ENCODE results near the gene HAGH. TPM values are rescaled to one million over a fixed set of nuclear protein-coding genes. Genes with fewer than 3 reads are reported as not detected.

HAGH gene
- polyA plus RNA-seq, 2 donors, result 41.1 to 57.9 TPM

DNA sequence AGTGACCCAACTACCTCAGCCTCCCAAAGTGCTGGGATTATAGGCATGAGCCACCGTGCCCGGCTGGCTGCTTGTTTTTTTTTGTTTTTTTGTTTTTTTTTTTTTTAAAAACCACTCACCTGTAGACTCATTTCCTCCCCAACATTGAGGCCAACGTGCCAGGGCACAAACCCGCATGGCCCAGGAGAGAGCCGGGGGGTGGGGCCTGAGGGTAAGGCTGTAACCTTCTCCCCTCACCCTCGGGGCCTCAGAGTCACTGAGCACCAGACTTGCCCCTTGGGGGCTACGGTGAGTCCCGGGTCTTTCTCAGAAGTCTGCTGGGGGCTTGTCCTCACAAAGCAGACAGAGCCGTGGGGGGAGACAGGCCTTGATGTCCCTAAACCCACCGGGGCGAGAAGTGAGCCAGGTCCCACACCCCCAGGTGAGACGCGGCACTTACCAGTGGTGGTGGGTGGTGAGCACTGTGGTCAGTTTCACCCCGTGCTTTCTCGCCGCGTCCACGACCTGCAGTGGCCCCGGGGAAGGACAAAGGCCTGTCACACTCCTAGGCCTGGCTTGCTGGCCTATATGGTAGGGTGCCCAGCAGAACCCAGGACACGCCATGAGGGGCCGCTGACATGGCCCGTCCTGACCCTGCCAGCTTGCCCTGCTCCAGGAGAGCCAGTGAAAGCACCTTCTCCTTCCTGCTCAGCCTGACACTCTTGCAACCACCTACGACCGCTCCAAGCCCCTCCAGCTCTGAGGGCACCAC, 4.6 kb downstream of the HAGH start:
- Histone ChIP-seq H3K4me1 (ENCODE audit: control insufficient read depth in 2 of 2, insufficient read depth in 2 of 2, low read length in 1 of 2) (peaks cover 0 to 11% of the 10 kb centered on the region in 2 donors), H3K27ac (ENCODE audit: low read depth in 2 of 2, low read length in 1 of 2) (no peak overlapping the region), H3K9me3 (ENCODE audit: control insufficient read depth in 2 of 2, insufficient read depth in 1 of 2, low read depth in 1 of 2, low read length in 1 of 2) (no peaks in the 10 kb centered on the region), H3K36me3 (ENCODE audit: control insufficient read depth in 2 of 2, insufficient read depth in 2 of 2, low read length in 1 of 2) (peaks cover 0 to 44% of the 10 kb centered on the region in 2 donors), H3K4me3 (ENCODE audit: low read depth in 1 of 2, low read length in 2 of 2) (no peak overlapping the region), H3K27me3 (ENCODE audit: control insufficient read depth in 1 of 2, insufficient read depth in 2 of 2, low read length in 2 of 2) (no peaks in the 10 kb centered on the region)
- 89 to 90% methylated on average over 22 to 24 of the region's 24 CpGs for WGBS, 2 donors

GRCh38 chr16:1820946-1821290, 5.7 kb downstream of the HAGH start:
- no peaks in the 10 kb centered on the region for H3K27me3 ChIP-seq (ENCODE audit: control insufficient read depth in 1 of 2, insufficient read depth in 2 of 2, low read length in 2 of 2)
- no peaks in the 10 kb centered on the region for H3K9me3 ChIP-seq (ENCODE audit: control insufficient read depth in 2 of 2, insufficient read depth in 1 of 2, low read depth in 1 of 2, low read length in 1 of 2)
- no peak overlapping the region for H3K27ac ChIP-seq (ENCODE audit: low read depth in 2 of 2, low read length in 1 of 2)
- H3K4me3 ChIP-seq (ENCODE audit: low read depth in 1 of 2, low read length in 2 of 2), result no peak overlapping the region
- 91 to 92% methylated on average over 12 of the region's 12 CpGs for WGBS, 2 donors
- peaks cover 0 to 53% of the 10 kb centered on the region in 2 donors for H3K36me3 ChIP-seq (ENCODE audit: control insufficient read depth in 2 of 2, insufficient read depth in 2 of 2, low read length in 1 of 2)
- H3K4me1 ChIP-seq (ENCODE audit: control insufficient read depth in 2 of 2, insufficient read depth in 2 of 2, low read length in 1 of 2), result peaks cover 0 to 9% of the 10 kb centered on the region in 2 donors

GRCh38 chr16:1820096-1820945, 6.3 kb downstream of the HAGH start:
- WGBS, 2 donors, result 85 to 90% methylated on average over 25 of the region's 25 CpGs

DNA sequence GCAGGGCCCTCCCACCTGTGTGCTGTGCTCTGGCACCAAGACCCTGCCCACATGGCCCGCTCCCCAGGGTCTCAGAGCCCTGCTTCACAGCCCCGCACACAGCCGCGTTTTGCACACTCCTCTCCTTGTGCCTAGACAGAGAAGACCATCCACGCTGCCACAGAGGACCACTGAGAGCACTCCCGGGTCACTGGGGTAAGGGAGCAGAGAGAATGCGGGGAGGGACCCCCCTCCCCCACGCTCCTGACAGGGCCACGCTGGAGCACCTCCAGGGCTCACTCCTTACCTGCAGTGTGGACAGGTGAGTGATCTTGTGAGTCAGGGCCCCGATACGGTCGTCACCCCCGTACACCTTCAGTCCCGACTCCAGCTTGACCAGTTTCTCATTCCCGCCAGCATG, 7.0 kb downstream of the HAGH start:
- H3K4me3 ChIP-seq (ENCODE audit: low read depth in 1 of 2, low read length in 2 of 2), result no peak overlapping the region
- no peaks in the 10 kb centered on the region for H3K4me1 ChIP-seq (ENCODE audit: control insufficient read depth in 2 of 2, insufficient read depth in 2 of 2, low read length in 1 of 2)
- no peaks in the 10 kb centered on the region for H3K27me3 ChIP-seq (ENCODE audit: control insufficient read depth in 1 of 2, insufficient read depth in 2 of 2, low read length in 2 of 2)
- WGBS, 2 donors, result 95% methylated on average over 15 of the region's 15 CpGs
- no peak overlapping the region for H3K27ac ChIP-seq (ENCODE audit: low read depth in 2 of 2, low read length in 1 of 2)
- H3K36me3 ChIP-seq (ENCODE audit: control insufficient read depth in 2 of 2, insufficient read depth in 2 of 2, low read length in 1 of 2), result peaks cover 0 to 56% of the 10 kb centered on the region in 2 donors
- no peaks in the 10 kb centered on the region for H3K9me3 ChIP-seq (ENCODE audit: control insufficient read depth in 2 of 2, insufficient read depth in 1 of 2, low read depth in 1 of 2, low read length in 1 of 2)

More at GRCh38 chr16:1820096-1820945, 6.3 kb downstream of the HAGH start:
- Histone ChIP-seq H3K9me3 (ENCODE audit: control insufficient read depth in 2 of 2, insufficient read depth in 1 of 2, low read depth in 1 of 2, low read length in 1 of 2) (no peaks in the 10 kb centered on the region), H3K36me3 (ENCODE audit: control insufficient read depth in 2 of 2, insufficient read depth in 2 of 2, low read length in 1 of 2) (peaks cover 0 to 55% of the 10 kb centered on the region in 2 donors), H3K4me1 (ENCODE audit: control insufficient read depth in 2 of 2, insufficient read depth in 2 of 2, low read length in 1 of 2) (peaks cover 0 to 3% of the 10 kb centered on the region in 2 donors), H3K27ac (ENCODE audit: low read depth in 2 of 2, low read length in 1 of 2) (no peak overlapping the region), H3K27me3 (ENCODE audit: control insufficient read depth in 1 of 2, insufficient read depth in 2 of 2, low read length in 2 of 2) (no peaks in the 10 kb centered on the region), H3K4me3 (ENCODE audit: low read depth in 1 of 2, low read length in 2 of 2) (no peak overlapping the region)

DNA sequence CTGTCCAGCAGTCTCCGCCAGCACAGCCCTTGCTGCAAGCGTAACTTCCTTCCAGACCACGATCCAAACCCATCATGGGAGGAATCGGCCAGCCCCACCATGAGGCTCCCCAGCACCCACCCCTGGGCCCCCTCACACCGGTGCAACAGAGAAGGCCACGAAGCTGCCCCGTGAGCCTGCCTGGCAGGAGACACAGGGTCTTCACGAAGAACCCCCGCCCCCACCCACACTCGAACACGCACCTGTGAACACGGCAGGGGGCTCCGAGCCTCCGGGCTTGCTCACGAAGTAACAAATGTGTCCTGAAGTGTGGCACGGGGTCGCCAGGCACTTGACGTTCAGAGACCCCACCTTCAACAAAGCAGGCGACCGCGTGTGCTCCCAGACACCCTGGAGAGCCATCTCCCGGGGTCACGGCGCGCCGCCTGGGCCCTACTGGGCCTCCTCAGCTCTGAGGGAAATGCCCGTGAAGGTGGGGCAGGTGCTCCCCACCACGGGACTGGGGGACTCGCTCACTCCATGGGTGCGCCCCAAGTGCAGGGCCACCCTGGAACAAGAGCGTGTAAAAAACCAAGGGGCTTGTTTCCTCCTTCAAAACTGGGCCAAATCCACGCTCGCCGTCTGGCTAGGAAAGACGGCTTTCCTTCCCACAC, 7.6 kb downstream of the HAGH start:
- no peak overlapping the region for H3K4me3 ChIP-seq (ENCODE audit: low read depth in 1 of 2, low read length in 2 of 2)
- no peaks in the 10 kb centered on the region for H3K9me3 ChIP-seq (ENCODE audit: control insufficient read depth in 2 of 2, insufficient read depth in 1 of 2, low read depth in 1 of 2, low read length in 1 of 2)
- peaks cover 0 to 56% of the 10 kb centered on the region in 2 donors for H3K36me3 ChIP-seq (ENCODE audit: control insufficient read depth in 2 of 2, insufficient read depth in 2 of 2, low read length in 1 of 2)
- H3K4me1 ChIP-seq (ENCODE audit: control insufficient read depth in 2 of 2, insufficient read depth in 2 of 2, low read length in 1 of 2), result no peaks in the 10 kb centered on the region
- 94 to 96% methylated on average over 35 of the region's 35 CpGs for WGBS, 2 donors
- no peak overlapping the region for H3K27ac ChIP-seq (ENCODE audit: low read depth in 2 of 2, low read length in 1 of 2)
- H3K27me3 ChIP-seq (ENCODE audit: control insufficient read depth in 1 of 2, insufficient read depth in 2 of 2, low read length in 2 of 2), result no peaks in the 10 kb centered on the region

- H3K4me1 ChIP-seq (ENCODE audit: control insufficient read depth in 2 of 2, insufficient read depth in 2 of 2, low read length in 1 of 2), result no peaks in the 10 kb centered on the region
- H3K27me3 ChIP-seq (ENCODE audit: control insufficient read depth in 1 of 2, insufficient read depth in 2 of 2, low read length in 2 of 2), result no peaks in the 10 kb centered on the region
- 96 to 97% methylated on average over 25 to 27 of the region's 27 CpGs for WGBS, 2 donors
- no peak overlapping the region for H3K27ac ChIP-seq (ENCODE audit: low read depth in 2 of 2, low read length in 1 of 2)
- no peaks in the 10 kb centered on the region for H3K9me3 ChIP-seq (ENCODE audit: control insufficient read depth in 2 of 2, insufficient read depth in 1 of 2, low read depth in 1 of 2, low read length in 1 of 2)
- H3K4me3 ChIP-seq (ENCODE audit: low read depth in 1 of 2, low read length in 2 of 2), result no peak overlapping the region
- peaks cover 0 to 54% of the 10 kb centered on the region in 2 donors for H3K36me3 ChIP-seq (ENCODE audit: control insufficient read depth in 2 of 2, insufficient read depth in 2 of 2, low read length in 1 of 2)
Measured at GRCh38 chr16:1818204-1818872, 8.3 kb downstream of the HAGH start.

GRCh38 chr16:1817716-1818115, 8.9 kb downstream of the HAGH start:
- no peaks in the 10 kb centered on the region for H3K9me3 ChIP-seq (ENCODE audit: control insufficient read depth in 2 of 2, insufficient read depth in 1 of 2, low read depth in 1 of 2, low read length in 1 of 2)
- H3K27me3 ChIP-seq (ENCODE audit: control insufficient read depth in 1 of 2, insufficient read depth in 2 of 2, low read length in 2 of 2), result no peaks in the 10 kb centered on the region
- H3K4me3 ChIP-seq (ENCODE audit: low read depth in 1 of 2, low read length in 2 of 2), result no peak overlapping the region
- H3K4me1 ChIP-seq (ENCODE audit: control insufficient read depth in 2 of 2, insufficient read depth in 2 of 2, low read length in 1 of 2), result no peaks in the 10 kb centered on the region
- peaks cover 0 to 52% of the 10 kb centered on the region in 2 donors for H3K36me3 ChIP-seq (ENCODE audit: control insufficient read depth in 2 of 2, insufficient read depth in 2 of 2, low read length in 1 of 2)
- 92 to 94% methylated on average over 17 of the region's 17 CpGs for WGBS, 2 donors
- no peak overlapping the region for H3K27ac ChIP-seq (ENCODE audit: low read depth in 2 of 2, low read length in 1 of 2)

GRCh38 chr16:1817276-1817589, 9.4 kb downstream of the HAGH start:
- Histone ChIP-seq H3K27ac (ENCODE audit: low read depth in 2 of 2, low read length in 1 of 2) (no peak overlapping the region), H3K36me3 (ENCODE audit: control insufficient read depth in 2 of 2, insufficient read depth in 2 of 2, low read length in 1 of 2) (peaks cover 0 to 48% of the 10 kb centered on the region in 2 donors), H3K4me3 (ENCODE audit: low read depth in 1 of 2, low read length in 2 of 2) (no peak overlapping the region), H3K27me3 (ENCODE audit: control insufficient read depth in 1 of 2, insufficient read depth in 2 of 2, low read length in 2 of 2) (no peaks in the 10 kb centered on the region), H3K4me1 (ENCODE audit: control insufficient read depth in 2 of 2, insufficient read depth in 2 of 2, low read length in 1 of 2) (no peaks in the 10 kb centered on the region), H3K9me3 (ENCODE audit: control insufficient read depth in 2 of 2, insufficient read depth in 1 of 2, low read depth in 1 of 2, low read length in 1 of 2) (no peaks in the 10 kb centered on the region)
- WGBS, 2 donors, result 94% methylated on average over 4 to 9 of the region's 9 CpGs

All from esophagus (tissue), 2 donors.